K562 (cell line): ENCODE measurements around the gene MSN. TPM values are rescaled to one million over a fixed set of nuclear protein-coding genes. Genes with fewer than 3 reads are reported as not detected.

Source experiments
- ATAC-seq: fragments of 200-7000 bp; cut with Tn5 transposase; 3 replicates; pipeline ENCODE4 v1.9.1; 2020; ENCODE audit warnings: moderate library complexity
- BruUV-seq: library from RNA; stranded (reverse); fragments of 400-500 nt; replicated peaks from 2 replicates; lab custom pipeline; 2021; lab: Mats Ljungman, UMichigan
- CTCF ChIA-PET: fragments of 300-600 bp; formaldehyde crosslinking; extraction: SDS; loops from one replicate; lab custom pipeline; 2021; ENCODE audit warnings: low intra/inter-chr PET ratio; lab: Yijun Ruan, JAX
- POLR2A ChIA-PET: fragments of 300-600, 350-650 bp; sonication (Branson Sonifier 250); formaldehyde crosslinking; extraction: SDS; loops from one replicate; lab custom pipeline; 2021; ENCODE audit warnings: antibody characterized with exemption, inconsistent platforms; lab: Yijun Ruan, JAX
- DNase-seq, 4 experiments: peaks; one replicate each; pipeline versions ENCODE4 v3.0.0 to v3.0.0-alpha.2; 2011 to 2018; ENCODE audit warnings: low spot score in 3 of 4, mixed read lengths in 3 of 4; ENCODE audit errors: extremely low read depth in 1 of 4
- FAIRE-seq: peaks from 2 replicates; lab custom pipeline; 2011; peaks lifted over from hg19 to GRCh38; lab: Jason Lieb, UNC
- H2AFZ ChIP-seq: 2 replicates; pipeline ENCODE4 v1.6.0; 2011; ENCODE audit warnings: low read depth, low read length, control low read depth, inconsistent platforms
- H3K27ac ChIP-seq: fragments of 200-600 bp; 3 replicates; pipeline ENCODE4 v1.8.0; 2011; ENCODE audit warnings: low read depth, mild to moderate bottlenecking, control low read depth, inconsistent platforms, low read length, moderate library complexity, mixed read lengths; ENCODE audit errors: extremely low read depth
- H3K27me3 ChIP-seq, 2 experiments: fragments of 300-600 bp in 1 of 2; 2 replicates in 1 of 2; 3 replicates in 1 of 2; pipeline versions ENCODE4 v1.6.0 to v1.8.0; 2011; ENCODE audit warnings: inconsistent platforms in 2 of 2, low read length in 2 of 2, mild to moderate bottlenecking in 1 of 2, mixed read lengths in 1 of 2, moderate library complexity in 1 of 2; ENCODE audit not compliant: control insufficient read depth in 2 of 2, insufficient read depth in 2 of 2
- H3K36me3 ChIP-seq: fragments of 300-600 bp; 3 replicates; pipeline ENCODE4 v1.8.0; 2011; ENCODE audit warnings: mild to moderate bottlenecking, low read length, inconsistent platforms; ENCODE audit not compliant: control insufficient read depth, insufficient read depth
- H3K4me1 ChIP-seq, 2 experiments: fragments of 200-600 bp in 1 of 2; replicated peaks in 1 of 2; 2 replicates in 1 of 2; 3 replicates in 1 of 2; pipeline versions ENCODE4 v1.5.1 to v1.8.0; 2011; ENCODE audit warnings: inconsistent platforms in 2 of 2, low read length in 2 of 2, mild to moderate bottlenecking in 1 of 2, mixed read lengths in 1 of 2, moderate library complexity in 1 of 2; ENCODE audit not compliant: control insufficient read depth in 2 of 2, insufficient read depth in 2 of 2
- H3K4me2 ChIP-seq: 2 replicates; pipeline ENCODE4 v1.6.1; 2011; ENCODE audit warnings: low read length, control low read depth, inconsistent platforms, mixed read lengths; ENCODE audit not compliant: insufficient read depth
- H3K4me3 ChIP-seq: fragments of 200-600 bp; sonication (generic), shearing (Covaris generic); 2 replicates; pipeline ENCODE4 v1.5.1; 2016; ENCODE audit warnings: control low read depth, inconsistent platforms
- H3K79me2 ChIP-seq: fragments of 200-600 bp; 3 replicates; pipeline ENCODE4 v1.8.0; 2011; ENCODE audit warnings: low read length, inconsistent platforms; ENCODE audit not compliant: control insufficient read depth, insufficient read depth
- H3K9ac ChIP-seq, 2 experiments: 2 replicates each; pipeline versions ENCODE4 v1.6.0 to v1.6.1; 2011; ENCODE audit warnings: low read depth in 2 of 2, low read length in 2 of 2, control low read depth in 1 of 2, inconsistent platforms in 1 of 2, mild to moderate bottlenecking in 1 of 2, mixed read lengths in 1 of 2; ENCODE audit not compliant: insufficient read depth in 1 of 2
- H3K9me1 ChIP-seq: one replicate; pipeline ENCODE4 v1.6.0; 2011; ENCODE audit warnings: inconsistent platforms, mild to moderate bottlenecking, low read length, moderate library complexity; ENCODE audit not compliant: control insufficient read depth, insufficient read depth
- H3K9me3 ChIP-seq: replicated peaks from 2 replicates; pipeline ENCODE4 v1.5.1; 2011; ENCODE audit warnings: low read depth, low read length, inconsistent platforms; ENCODE audit not compliant: control insufficient read depth, insufficient read depth
- H4K20me1 ChIP-seq: replicated peaks from 2 replicates; pipeline ENCODE4 v1.6.1; 2011; ENCODE audit warnings: low read length, inconsistent platforms, mixed read lengths; ENCODE audit not compliant: control insufficient read depth, insufficient read depth
- ATF2 ChIP-seq: sonication (generic); formaldehyde crosslinking; IDR thresholded peaks from 2 replicates; pipeline ENCODE4 v1.8.1; 2022; ENCODE audit warnings: missing genetic modification reagents
- ATF3 ChIP-seq, 2 experiments: fragments of 450-650 bp in 1 of 2; sonication (generic) in 1 of 2; formaldehyde crosslinking in 1 of 2; IDR thresholded peaks in 1 of 2; conservative IDR thresholded peaks in 1 of 2; 2 replicates each; pipeline versions ENCODE4 v1.6.1 to v1.8.1; 2016 to 2023; ENCODE audit warnings: mild to moderate bottlenecking in 2 of 2, moderate library complexity in 2 of 2, inconsistent platforms in 1 of 2, missing genetic modification reagents in 1 of 2
- DIDO1 ChIP-seq: fragments of 450-650 bp; IDR thresholded peaks from 2 replicates; pipeline ENCODE4 v1.6.1; 2016; ENCODE audit warnings: low read depth, missing biosample characterization, missing genetic modification characterization
- HINFP ChIP-seq: fragments of 450-650 bp; conservative IDR thresholded peaks from 2 replicates; pipeline ENCODE4 v1.6.1; 2016; ENCODE audit warnings: missing genetic modification characterization, low read depth, mild to moderate bottlenecking, control low read depth, missing compliant biosample characterization
- HNRNPLL ChIP-seq: fragments of 200-400 bp; formaldehyde crosslinking; IDR thresholded peaks from 2 replicates; pipeline ENCODE4 v1.6.1; 2017; ENCODE audit warnings: low read length, low read depth, mild to moderate bottlenecking; ENCODE audit not compliant: poor library complexity, severe bottlenecking
- HOXB6 ChIP-seq: fragments of 250-450 bp; sonication (Bioruptor Pico); IDR thresholded peaks from 2 replicates; pipeline ENCODE4 v1.5.1; 2022; ENCODE audit warnings: mild to moderate bottlenecking, borderline replicate concordance
- MAFF ChIP-seq: IDR thresholded peaks from 2 replicates; pipeline ENCODE4 v1.6.1; 2012; ENCODE audit warnings: low read length, improper control_type of control experiment
- NCOA1 ChIP-seq: fragments of 450-650 bp; IDR thresholded peaks from 2 replicates; pipeline ENCODE4 v1.6.1; 2016; ENCODE audit warnings: low read depth
- RBM15 ChIP-seq: fragments of 200-400 bp; formaldehyde crosslinking; IDR thresholded peaks from 2 replicates; pipeline ENCODE4 v1.6.1; 2018; ENCODE audit warnings: mild to moderate bottlenecking, low read length, moderate library complexity; ENCODE audit not compliant: insufficient read depth
- SMARCE1 ChIP-seq: fragments of 450-650 bp; IDR thresholded peaks from 2 replicates; pipeline ENCODE4 v1.7.1; 2016; ENCODE audit warnings: mild to moderate bottlenecking
- SOX6 ChIP-seq: fragments of 450-650 bp; IDR thresholded peaks from 2 replicates; pipeline ENCODE4 v1.6.1; 2014; ENCODE audit warnings: mild to moderate bottlenecking
- TBP ChIP-seq: optimal IDR thresholded peaks from 2 replicates; pipeline ENCODE3; 2011; ENCODE audit warnings: low read depth, low read length, improper control_type of control experiment
- TFAM ChIP-seq: fragments of 250-450 bp; sonication (Bioruptor Pico); conservative IDR thresholded peaks from 2 replicates; pipeline ENCODE4 v1.5.0; 2021; ENCODE audit warnings: mild to moderate bottlenecking, moderate library complexity
- ZFP36 ChIP-seq: fragments of 150-350 bp; IDR thresholded peaks from 2 replicates; pipeline ENCODE4 v1.6.1; 2018; ENCODE audit warnings: low read length, low read depth; ENCODE audit not compliant: partially characterized antibody
- ZNF217 ChIP-seq: sonication (generic); formaldehyde crosslinking; IDR thresholded peaks from 2 replicates; pipeline ENCODE4 v1.8.0; 2022; ENCODE audit warnings: mild to moderate bottlenecking, missing genetic modification reagents
- ZNF408 ChIP-seq: fragments of 250-450 bp; sonication (Bioruptor Pico); IDR thresholded peaks from 2 replicates; pipeline ENCODE4 v1.4.0; 2020; ENCODE audit warnings: low read depth, mild to moderate bottlenecking, moderate library complexity
- in situ Hi-C: fragments of 300-500 bp; cut with MboI; formaldehyde crosslinking; loops from 4 replicates; pipeline ENCODE4 v1.15.0; 2018; ENCODE audit warnings: inconsistent platforms, mixed read lengths
- intact Hi-C: fragments of 100-400 bp; cut with micrococcal nuclease; formaldehyde crosslinking; loops from 2 replicates; pipeline ENCODE4 v1.14.2; 2022
- polyA plus RNA-seq, 8 experiments: library from polyadenylated mRNA; depleted of rRNA in 4 of 8; stranded (reverse) in 5 of 8; unstranded in 3 of 8; fragments of >200 nt; fragmentation: Nextera tagmentation in 2 of 8; fragmentation: Illumina TruSeq in 1 of 8; extraction: Ambion mirVana in 2 of 8; extraction: Trizol in 1 of 8; gene quantifications; 2 replicates each; pipeline versions ENCODE4 v1.2.1 to v1.2.3, GENCODE V29; 2011 to 2014; ENCODE audit warnings: inconsistent platforms in 1 of 8, missing spikeins in 1 of 8
- total RNA-seq, 7 experiments: library from RNA; depleted of rRNA in 6 of 7; stranded (reverse); fragments of >200 nt in 6 of 7; fragmentation: Illumina TruSeq in 2 of 7; extraction: Trizol in 2 of 7; gene quantifications; 2 replicates each; pipeline versions ENCODE4 v1.2.1 to v1.2.3, GENCODE V29; 2011 to 2021; ENCODE audit warnings: low replicate concordance in 1 of 7
- TF ChIP-seq, protein P1 (sequence below): conservative IDR thresholded peaks from 2 replicates; pipeline ENCODE4 v1.6.1; 2011; ENCODE audit warnings: low read depth, mild to moderate bottlenecking, low read length; ENCODE audit not compliant: control insufficient read depth
- TF ChIP-seq, protein P2 (sequence below): sonication (generic); formaldehyde crosslinking; IDR thresholded peaks from 2 replicates; pipeline ENCODE4 v1.8.1; 2023; ENCODE audit warnings: mild to moderate bottlenecking, missing genetic modification reagents, moderate library complexity

Gene MSN
- total and polyA plus RNA-seq, 9 of the 15 experiments (the other 6 are each of a cell fraction or from before 2014, with no cell fraction given): 128 to 486 (median 237) TPM

- BruUV-seq: no TSS peak
- H2AFZ ChIP-seq: no peak overlapping the region
- H3K4me3 ChIP-seq: no peak overlapping the region
- no peak overlapping the region for H3K4me2 ChIP-seq
- H3K9me3 ChIP-seq: no peaks in the 10 kb centered on the region
- no peak overlapping the region for H3K27ac ChIP-seq
- in situ Hi-C loops: no loop called here
- H3K27me3 ChIP-seq: no peaks in the 10 kb centered on the region
- CTCF ChIA-PET: no interaction called here
- no peaks in the 10 kb centered on the region for H3K9me1 ChIP-seq
- H4K20me1 ChIP-seq: no peaks in the 10 kb centered on the region
- H3K4me1 ChIP-seq: no peaks in the 10 kb centered on the region
- DNase-seq (no peak), FAIRE-seq (no peak), ATAC-seq (no peak)
- H3K79me2 ChIP-seq: no peaks in the 10 kb centered on the region
- H3K36me3 ChIP-seq: no peaks in the 10 kb centered on the region
- intact Hi-C loops: no loop called here
- POLR2A ChIA-PET: interaction anchor here (1.3 kb wide), 1 partner anchor 9 kb away, joined by 4 read pairs; the partner anchor contains the start of gene MSN
- no peak overlapping the region for H3K9ac ChIP-seq
- TF ChIP-seq ZNF217 (no peak), SMARCE1 (no peak), SOX6 (no peak), TFAM (CRISPR knock-in tag) (no peak), RBM15 (no peak), HINFP (tag) (no peak), TBP (no peak), ZFP36 (no peak), HOXB6 (CRISPR knock-in tag) (no peak), ATF3 (IDR thresholded peaks at IDR 0.05) (no peak), ATF3 (CRISPR knock-in tag; conservative IDR thresholded peaks at IDR 0.05) (no peak), ATF2 (no peak), MAFF (no peak), HNRNPLL (no peak), ZNF408 (CRISPR knock-in tag) (no peak), DIDO1 (tag) (no peak), NCOA1 (no peak)
- TF ChIP-seq, protein P1, sequence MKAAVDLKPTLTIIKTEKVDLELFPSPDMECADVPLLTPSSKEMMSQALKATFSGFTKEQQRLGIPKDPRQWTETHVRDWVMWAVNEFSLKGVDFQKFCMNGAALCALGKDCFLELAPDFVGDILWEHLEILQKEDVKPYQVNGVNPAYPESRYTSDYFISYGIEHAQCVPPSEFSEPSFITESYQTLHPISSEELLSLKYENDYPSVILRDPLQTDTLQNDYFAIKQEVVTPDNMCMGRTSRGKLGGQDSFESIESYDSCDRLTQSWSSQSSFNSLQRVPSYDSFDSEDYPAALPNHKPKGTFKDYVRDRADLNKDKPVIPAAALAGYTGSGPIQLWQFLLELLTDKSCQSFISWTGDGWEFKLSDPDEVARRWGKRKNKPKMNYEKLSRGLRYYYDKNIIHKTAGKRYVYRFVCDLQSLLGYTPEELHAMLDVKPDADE: no peak
- TF ChIP-seq, protein P2, sequence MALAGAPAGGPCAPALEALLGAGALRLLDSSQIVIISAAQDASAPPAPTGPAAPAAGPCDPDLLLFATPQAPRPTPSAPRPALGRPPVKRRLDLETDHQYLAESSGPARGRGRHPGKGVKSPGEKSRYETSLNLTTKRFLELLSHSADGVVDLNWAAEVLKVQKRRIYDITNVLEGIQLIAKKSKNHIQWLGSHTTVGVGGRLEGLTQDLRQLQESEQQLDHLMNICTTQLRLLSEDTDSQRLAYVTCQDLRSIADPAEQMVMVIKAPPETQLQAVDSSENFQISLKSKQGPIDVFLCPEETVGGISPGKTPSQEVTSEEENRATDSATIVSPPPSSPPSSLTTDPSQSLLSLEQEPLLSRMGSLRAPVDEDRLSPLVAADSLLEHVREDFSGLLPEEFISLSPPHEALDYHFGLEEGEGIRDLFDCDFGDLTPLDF (CRISPR knock-in tag): no peak
Observed at GRCh38 chrX:65658229-65658628, 9.2 kb upstream of the MSN start.
